ENCODE measurements around the gene TMEM229B.

- TF ChIP-seq, protein P1, sequence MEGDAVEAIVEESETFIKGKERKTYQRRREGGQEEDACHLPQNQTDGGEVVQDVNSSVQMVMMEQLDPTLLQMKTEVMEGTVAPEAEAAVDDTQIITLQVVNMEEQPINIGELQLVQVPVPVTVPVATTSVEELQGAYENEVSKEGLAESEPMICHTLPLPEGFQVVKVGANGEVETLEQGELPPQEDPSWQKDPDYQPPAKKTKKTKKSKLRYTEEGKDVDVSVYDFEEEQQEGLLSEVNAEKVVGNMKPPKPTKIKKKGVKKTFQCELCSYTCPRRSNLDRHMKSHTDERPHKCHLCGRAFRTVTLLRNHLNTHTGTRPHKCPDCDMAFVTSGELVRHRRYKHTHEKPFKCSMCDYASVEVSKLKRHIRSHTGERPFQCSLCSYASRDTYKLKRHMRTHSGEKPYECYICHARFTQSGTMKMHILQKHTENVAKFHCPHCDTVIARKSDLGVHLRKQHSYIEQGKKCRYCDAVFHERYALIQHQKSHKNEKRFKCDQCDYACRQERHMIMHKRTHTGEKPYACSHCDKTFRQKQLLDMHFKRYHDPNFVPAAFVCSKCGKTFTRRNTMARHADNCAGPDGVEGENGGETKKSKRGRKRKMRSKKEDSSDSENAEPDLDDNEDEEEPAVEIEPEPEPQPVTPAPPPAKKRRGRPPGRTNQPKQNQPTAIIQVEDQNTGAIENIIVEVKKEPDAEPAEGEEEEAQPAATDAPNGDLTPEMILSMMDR (IDR thresholded peaks at IDR 0.05; ENCODE audit: poor library complexity): no peak
- TF ChIP-seq EZH2phosphoT487 (IDR thresholded peaks at IDR 0.05; ENCODE audit: low read depth, severe bottlenecking, unreplicated experiment): no peak
- no peak for TF ChIP-seq EZH2 (IDR thresholded peaks at IDR 0.05; ENCODE audit: borderline replicate concordance)
Observed at GRCh38 chr14:67464879-67465278, 23.6 kb downstream of the TMEM229B start.
